Hematopoietic multipotent progenitor cell treated with erythropoietin and hydrocortisone succinate and interleukin-3 and kit ligand, for 8 days (in vitro differentiated cells): Measurements from ENCODE around the gene RAB4A.

Source experiments
- DNase-seq: peaks from one replicate; pipeline ENCODE4 v3.0.0-alpha.2; 2015

Gene RAB4A

GRCh38 chr1:229247871-229248270 lies 23.0 kb upstream of the RAB4A start:
- DNase-seq = no peak

- no peak for DNase-seq
These were observed 21.8 kb upstream of the RAB4A start for GRCh38 chr1:229248821-229249817.

GRCh38 chr1:229249854-229250644 lies 20.9 kb upstream of the RAB4A start:
- DNase-seq = no peak

- DNase-seq = no peak
These were observed 19.7 kb upstream of the RAB4A start for GRCh38 chr1:229251185-229251584.

- DNase-seq = no peak
These were observed 18.5 kb upstream of the RAB4A start for GRCh38 chr1:229252228-229252984.

GRCh38 chr1:229253151-229253974 lies 17.5 kb upstream of the RAB4A start:
- DNase-seq = no peak

GRCh38 chr1:229254910-229255541 lies 15.9 kb upstream of the RAB4A start:
- peak; percentile 12 for DNase-seq

GRCh38 chr1:229258031-229258756 lies 12.7 kb upstream of the RAB4A start:
- DNase-seq = peak; percentile 72

GRCh38 chr1:229258757-229259060 lies 12.2 kb upstream of the RAB4A start:
- DNase-seq = no peak

- DNase-seq = no peak
These were observed 10.6 kb upstream of the RAB4A start for GRCh38 chr1:229260297-229260696.

- no peak for DNase-seq
These were observed 8.7 kb upstream of the RAB4A start for GRCh38 chr1:229262239-229262638.

GRCh38 chr1:229263254-229263653 lies 7.7 kb upstream of the RAB4A start:
- DNase-seq = no peak

GRCh38 chr1:229264068-229264467 lies 6.8 kb upstream of the RAB4A start:
- no peak for DNase-seq

GRCh38 chr1:229264487-229264886 lies 6.4 kb upstream of the RAB4A start:
- DNase-seq = no peak

- peak; percentile 35 for DNase-seq
These were observed 4.6 kb upstream of the RAB4A start for GRCh38 chr1:229266274-229266673.

- DNase-seq = no peak
These were observed 3.9 kb upstream of the RAB4A start for GRCh38 chr1:229266832-229267500.

GRCh38 chr1:229268505-229268904 lies 2.4 kb upstream of the RAB4A start:
- DNase-seq = no peak

- DNase-seq = peak; percentile 40
These were observed 693 bp downstream of the RAB4A start for GRCh38 chr1:229271448-229272159.
